ENCODE data around the gene MCF2L2. TPM values are rescaled to one million over a fixed set of nuclear protein-coding genes. Genes with fewer than 3 reads are reported as not detected.
A peak's percentile ranks its signal among the peaks of the same experiment; 100 is the strongest.

MCF2L2 gene
- total RNA-seq, 1 experiment from 2014 or later = 3.4 TPM

GRCh38 chr3:183317271-183317670 lies 111.1 kb downstream of the MCF2L2 start:
- ChIA-PET CTCF (no interaction called here), POLR2A (interaction anchor here (1.2 to 2.5 kb wide), 2 partner anchors 9 to 14 kb away, joined by 3 to 7 read pairs; no protein-coding TSS in a partner anchor)
- DNase-seq (ENCODE audit: unreplicated experiment) = peak; percentile 25
- Mint-ChIP-seq H3K27me3 (ENCODE audit: insufficient read depth, unreplicated experiment) (no peaks in the 10 kb centered on the region), H3K4me1 (ENCODE audit: insufficient read depth, unreplicated experiment) (peaks cover 21% of the 10 kb centered on the region), H3K4me3 (ENCODE audit: unreplicated experiment) (no peak overlapping the region), H3K27ac (ENCODE audit: low read depth, unreplicated experiment) (peak overlapping the region; percentile 59), H3K9me3 (ENCODE audit: unreplicated experiment) (no peaks in the 10 kb centered on the region), H3K36me3 (ENCODE audit: insufficient read depth, unreplicated experiment) (peaks cover 6% of the 10 kb centered on the region)
- no TSS peak for BruUV-seq (replicated peaks)
- TF ChIP-seq, protein P1, sequence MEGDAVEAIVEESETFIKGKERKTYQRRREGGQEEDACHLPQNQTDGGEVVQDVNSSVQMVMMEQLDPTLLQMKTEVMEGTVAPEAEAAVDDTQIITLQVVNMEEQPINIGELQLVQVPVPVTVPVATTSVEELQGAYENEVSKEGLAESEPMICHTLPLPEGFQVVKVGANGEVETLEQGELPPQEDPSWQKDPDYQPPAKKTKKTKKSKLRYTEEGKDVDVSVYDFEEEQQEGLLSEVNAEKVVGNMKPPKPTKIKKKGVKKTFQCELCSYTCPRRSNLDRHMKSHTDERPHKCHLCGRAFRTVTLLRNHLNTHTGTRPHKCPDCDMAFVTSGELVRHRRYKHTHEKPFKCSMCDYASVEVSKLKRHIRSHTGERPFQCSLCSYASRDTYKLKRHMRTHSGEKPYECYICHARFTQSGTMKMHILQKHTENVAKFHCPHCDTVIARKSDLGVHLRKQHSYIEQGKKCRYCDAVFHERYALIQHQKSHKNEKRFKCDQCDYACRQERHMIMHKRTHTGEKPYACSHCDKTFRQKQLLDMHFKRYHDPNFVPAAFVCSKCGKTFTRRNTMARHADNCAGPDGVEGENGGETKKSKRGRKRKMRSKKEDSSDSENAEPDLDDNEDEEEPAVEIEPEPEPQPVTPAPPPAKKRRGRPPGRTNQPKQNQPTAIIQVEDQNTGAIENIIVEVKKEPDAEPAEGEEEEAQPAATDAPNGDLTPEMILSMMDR (IDR thresholded peaks at IDR 0.05; ENCODE audit: unreplicated experiment) = no peak
- intact Hi-C loops (cut with micrococcal nuclease) = no loop called here

- no peak for DNase-seq (ENCODE audit: unreplicated experiment)
- TF ChIP-seq, protein P1 (IDR thresholded peaks at IDR 0.05; ENCODE audit: unreplicated experiment) = no peak
- H3K36me3 Mint-ChIP-seq (ENCODE audit: insufficient read depth, unreplicated experiment) = peaks cover 6% of the 10 kb centered on the region
- H3K4me1 Mint-ChIP-seq (ENCODE audit: insufficient read depth, unreplicated experiment) = peaks cover 21% of the 10 kb centered on the region
- H3K4me3 Mint-ChIP-seq (ENCODE audit: unreplicated experiment) = no peak overlapping the region
- BruUV-seq (replicated peaks) = no TSS peak
- H3K27me3 Mint-ChIP-seq (ENCODE audit: insufficient read depth, unreplicated experiment) = no peaks in the 10 kb centered on the region
- no peaks in the 10 kb centered on the region for H3K9me3 Mint-ChIP-seq (ENCODE audit: unreplicated experiment)
- POLR2A ChIA-PET = interaction anchor here (0.6 to 2.5 kb wide), 6 partner anchors 8 to 63 kb away, joined by 3 to 7 read pairs (median 3); partner anchors contain the start of gene B3GNT5
- no peak overlapping the region for H3K27ac Mint-ChIP-seq (ENCODE audit: low read depth, unreplicated experiment)
- CTCF ChIA-PET = interaction anchor here (0.6 kb wide), 1 partner anchor 47 kb away, joined by 3 read pairs; no protein-coding TSS in a partner anchor
- intact Hi-C loops (cut with micrococcal nuclease) = no loop called here
Measured at GRCh38 chr3:183315739-183316138, 112.7 kb downstream of the MCF2L2 start.

GRCh38 chr3:183313764-183314163 lies 114.7 kb downstream of the MCF2L2 start:
- DNase-seq (ENCODE audit: unreplicated experiment) = no peak
- peaks cover 13% of the 10 kb centered on the region for H3K4me1 Mint-ChIP-seq (ENCODE audit: insufficient read depth, unreplicated experiment)
- CTCF ChIA-PET = interaction anchor here (0.6 kb wide), 3 partner anchors 28 to 404 kb away, joined by 3 to 6 read pairs (median 3); no protein-coding TSS in a partner anchor
- no peaks in the 10 kb centered on the region for H3K27me3 Mint-ChIP-seq (ENCODE audit: insufficient read depth, unreplicated experiment)
- TF ChIP-seq, protein P1 (IDR thresholded peaks at IDR 0.05; ENCODE audit: unreplicated experiment) = no peak
- H3K36me3 Mint-ChIP-seq (ENCODE audit: insufficient read depth, unreplicated experiment) = peaks cover 6% of the 10 kb centered on the region
- H3K27ac Mint-ChIP-seq (ENCODE audit: low read depth, unreplicated experiment) = peak overlapping the region; percentile 32
- no TSS peak for BruUV-seq (replicated peaks)
- H3K9me3 Mint-ChIP-seq (ENCODE audit: unreplicated experiment) = no peaks in the 10 kb centered on the region
- POLR2A ChIA-PET = interaction anchor here (0.6 to 1.6 kb wide), 3 partner anchors 9 to 39 kb away, joined by 3 to 5 read pairs (median 3); no protein-coding TSS in a partner anchor
- intact Hi-C loops (cut with micrococcal nuclease) = no loop called here
- no peak overlapping the region for H3K4me3 Mint-ChIP-seq (ENCODE audit: unreplicated experiment)

- CTCF ChIA-PET = no interaction called here
- Mint-ChIP-seq H3K27ac (ENCODE audit: low read depth, unreplicated experiment) (no peak overlapping the region), H3K27me3 (ENCODE audit: insufficient read depth, unreplicated experiment) (no peaks in the 10 kb centered on the region), H3K4me3 (ENCODE audit: unreplicated experiment) (no peak overlapping the region), H3K4me1 (ENCODE audit: insufficient read depth, unreplicated experiment) (peaks cover 12% of the 10 kb centered on the region), H3K36me3 (ENCODE audit: insufficient read depth, unreplicated experiment) (peaks cover 6% of the 10 kb centered on the region), H3K9me3 (ENCODE audit: unreplicated experiment) (no peaks in the 10 kb centered on the region)
- BruUV-seq (replicated peaks) = no TSS peak
- TF ChIP-seq, protein P1 (IDR thresholded peaks at IDR 0.05; ENCODE audit: unreplicated experiment) = no peak
- intact Hi-C loops (cut with micrococcal nuclease) = no loop called here
- POLR2A ChIA-PET = interaction anchor here (0.6 to 1.6 kb wide), 3 partner anchors 9 to 38 kb away, joined by 3 to 5 read pairs (median 4); no protein-coding TSS in a partner anchor
- no peak for DNase-seq (ENCODE audit: unreplicated experiment)
Measured at GRCh38 chr3:183313351-183313750, 115.1 kb downstream of the MCF2L2 start.
